Liver (tissue), 9 donors: ENCODE data around the gene ARHGEF25. TPM values are rescaled to one million over a fixed set of nuclear protein-coding genes. Genes with fewer than 3 reads are reported as not detected.

ENCODE experiments used
- DNase-seq: peaks from one replicate; pipeline ENCODE4 v3.0.0-alpha.2; 2017; ENCODE audit warnings: low spot score
- H3K27ac ChIP-seq, 2 donors: one replicate each; pipeline ENCODE4 v1.7.0; 2013; ENCODE audit warnings: inconsistent platforms in 2 of 2, low read length in 2 of 2, control low read depth in 1 of 2, low read depth in 1 of 2, mild to moderate bottlenecking in 1 of 2
- H3K27me3 ChIP-seq, 4 donors: one replicate each; pipeline versions ENCODE4 v1.6.1 to v1.7.0; 2013; ENCODE audit warnings: low read length in 3 of 4, inconsistent platforms in 1 of 4, mild to moderate bottlenecking in 1 of 4, moderate library complexity in 1 of 4; ENCODE audit not compliant: control insufficient read depth in 4 of 4, insufficient read depth in 4 of 4
- H3K36me3 ChIP-seq, 4 donors: one replicate each; pipeline versions ENCODE4 v1.6.1 to v1.7.0; 2013; ENCODE audit warnings: low read length in 3 of 4, mild to moderate bottlenecking in 3 of 4, low read depth in 1 of 4, moderate library complexity in 1 of 4; ENCODE audit not compliant: control insufficient read depth in 4 of 4, insufficient read depth in 3 of 4
- H3K4me1 ChIP-seq, 4 donors: one replicate each; pipeline versions ENCODE4 v1.6.1 to v1.7.0; 2013; ENCODE audit warnings: low read length in 3 of 4, mild to moderate bottlenecking in 3 of 4, moderate library complexity in 1 of 4; ENCODE audit not compliant: control insufficient read depth in 4 of 4, insufficient read depth in 4 of 4
- H3K4me3 ChIP-seq, 3 donors: one replicate each; pipeline versions ENCODE4 v1.6.1 to v1.7.0; 2013; ENCODE audit warnings: low read length in 3 of 3, control low read depth in 1 of 3, low read depth in 1 of 3, mild to moderate bottlenecking in 1 of 3
- H3K9ac ChIP-seq, 2 donors: one replicate each; pipeline ENCODE4 v1.7.0; 2013; ENCODE audit warnings: low read length in 2 of 2, mild to moderate bottlenecking in 2 of 2, moderate library complexity in 2 of 2, control low read depth in 1 of 2, low read depth in 1 of 2
- H3K9me3 ChIP-seq, 4 donors: one replicate each; pipeline versions ENCODE4 v1.6.1 to v1.7.0; 2013; ENCODE audit warnings: low read length in 3 of 4; ENCODE audit not compliant: control insufficient read depth in 4 of 4
- ATF3 ChIP-seq: IDR thresholded peaks from 2 replicates; pipeline ENCODE4 v1.6.1; 2016; ENCODE audit warnings: antibody characterized with exemption
- EGR1 ChIP-seq, 2 donors: IDR thresholded peaks; 2 replicates each; pipeline ENCODE4 v1.6.1; 2016 to 2018; ENCODE audit warnings: antibody characterized with exemption in 2 of 2, low read depth in 2 of 2
- FOXA1 ChIP-seq: IDR thresholded peaks from 2 replicates; pipeline ENCODE4 v1.6.1; 2016; ENCODE audit warnings: antibody characterized with exemption
- FOXA2 ChIP-seq: IDR thresholded peaks from 2 replicates; pipeline ENCODE4 v1.6.1; 2016; ENCODE audit warnings: antibody characterized with exemption
- GABPA ChIP-seq, 2 donors: IDR thresholded peaks in 1 of 2; conservative IDR thresholded peaks in 1 of 2; 2 replicates each; pipeline ENCODE4 v1.6.1; 2016; ENCODE audit warnings: antibody characterized with exemption in 2 of 2, mild to moderate bottlenecking in 1 of 2, moderate library complexity in 1 of 2
- HNF4A ChIP-seq, 2 donors: conservative IDR thresholded peaks; 2 replicates each; pipeline ENCODE4 v1.6.1; 2016; ENCODE audit warnings: antibody characterized with exemption in 2 of 2, mild to moderate bottlenecking in 2 of 2
- HNF4G ChIP-seq: IDR thresholded peaks from 2 replicates; pipeline ENCODE4 v1.6.1; 2016; ENCODE audit warnings: antibody characterized with exemption
- JUND ChIP-seq, 2 donors: IDR thresholded peaks; 2 replicates each; pipeline ENCODE4 v1.6.1; 2016; ENCODE audit warnings: antibody characterized with exemption in 2 of 2
- NR2F2 ChIP-seq: IDR thresholded peaks from 2 replicates; pipeline ENCODE4 v1.6.1; 2016; ENCODE audit warnings: antibody characterized with exemption
- RAD21 ChIP-seq, 2 donors: IDR thresholded peaks; 2 replicates each; pipeline ENCODE4 v1.6.1; 2016; ENCODE audit warnings: antibody characterized with exemption in 2 of 2, mild to moderate bottlenecking in 2 of 2
- RXRA ChIP-seq, 2 donors: IDR thresholded peaks; 2 replicates each; pipeline ENCODE4 v1.6.1; 2017 to 2018; ENCODE audit warnings: antibody characterized with exemption in 2 of 2, mild to moderate bottlenecking in 1 of 2
- SP1 ChIP-seq: IDR thresholded peaks from 2 replicates; pipeline ENCODE4 v1.6.1; 2018; ENCODE audit warnings: antibody characterized with exemption, mild to moderate bottlenecking
- TAF1 ChIP-seq: conservative IDR thresholded peaks from 2 replicates; pipeline ENCODE4 v1.6.1; 2016; ENCODE audit warnings: antibody characterized with exemption, mild to moderate bottlenecking
- YY1 ChIP-seq: IDR thresholded peaks from 2 replicates; pipeline ENCODE4 v1.6.1; 2016; ENCODE audit warnings: antibody characterized with exemption, mild to moderate bottlenecking
- WGBS: extraction: QIAGEN DNeasy Blood & Tissue Kit; methylation state at CpG from one replicate; pipeline ENCODE4 v1.1.7; 2013; 5-methylcytosine and 5-hydroxymethylcytosine counted together
- polyA plus RNA-seq, 2 donors: library from polyadenylated mRNA; stranded (reverse) in 1 of 2; unstranded in 1 of 2; fragments of 200-250 nt in 1 of 2; fragments of >200 nt in 1 of 2; fragmentation: Nextera tagmentation in 1 of 2; extraction: Ambion mirVana in 1 of 2; gene quantifications; one replicate each; pipeline versions ENCODE4 v1.2.1 to v1.2.3, GENCODE V29; 2013 to 2015
- total RNA-seq, 2 donors: library from RNA; depleted of rRNA; stranded (reverse); fragments of >200 nt; gene quantifications; one replicate each; pipeline ENCODE4 v1.2.3, GENCODE V29; 2014
- TF ChIP-seq, protein P1 (sequence below): IDR thresholded peaks from 2 replicates; pipeline ENCODE4 v1.6.1; 2016; ENCODE audit warnings: antibody characterized with exemption, mild to moderate bottlenecking
- TF ChIP-seq, protein P2 (sequence below): IDR thresholded peaks from 2 replicates; pipeline ENCODE4 v1.6.1; 2016; ENCODE audit warnings: antibody characterized with exemption
- TF ChIP-seq, protein P3 (sequence below): fragments of 150-350 bp; IDR thresholded peaks from 2 replicates; pipeline ENCODE4 v1.5.1; 2017; ENCODE audit warnings: improper control_type of control experiment, low read depth, low read length; ENCODE audit not compliant: missing input control
- TF ChIP-seq, protein P4 (sequence below): IDR thresholded peaks from 2 replicates; pipeline ENCODE4 v1.6.1; 2016; ENCODE audit warnings: antibody characterized with exemption
- donor health status: healthy.
- donor health status: healthy.
- donor health status: healthy.
- donor health status: healthy.
- donor health status: healthy.

ARHGEF25 gene
- total and polyA plus RNA-seq, 4 donors, result 0.57 to 2.3 (median 1.9) TPM

- no peak overlapping the region for H3K4me3 ChIP-seq
- no peaks in the 10 kb centered on the region for H3K27me3 ChIP-seq
- no peaks in the 10 kb centered on the region for H3K9me3 ChIP-seq
- WGBS, result 90% methylated on average over 8 of the region's 8 CpGs
- no peak for DNase-seq
- TF ChIP-seq, protein P1, sequence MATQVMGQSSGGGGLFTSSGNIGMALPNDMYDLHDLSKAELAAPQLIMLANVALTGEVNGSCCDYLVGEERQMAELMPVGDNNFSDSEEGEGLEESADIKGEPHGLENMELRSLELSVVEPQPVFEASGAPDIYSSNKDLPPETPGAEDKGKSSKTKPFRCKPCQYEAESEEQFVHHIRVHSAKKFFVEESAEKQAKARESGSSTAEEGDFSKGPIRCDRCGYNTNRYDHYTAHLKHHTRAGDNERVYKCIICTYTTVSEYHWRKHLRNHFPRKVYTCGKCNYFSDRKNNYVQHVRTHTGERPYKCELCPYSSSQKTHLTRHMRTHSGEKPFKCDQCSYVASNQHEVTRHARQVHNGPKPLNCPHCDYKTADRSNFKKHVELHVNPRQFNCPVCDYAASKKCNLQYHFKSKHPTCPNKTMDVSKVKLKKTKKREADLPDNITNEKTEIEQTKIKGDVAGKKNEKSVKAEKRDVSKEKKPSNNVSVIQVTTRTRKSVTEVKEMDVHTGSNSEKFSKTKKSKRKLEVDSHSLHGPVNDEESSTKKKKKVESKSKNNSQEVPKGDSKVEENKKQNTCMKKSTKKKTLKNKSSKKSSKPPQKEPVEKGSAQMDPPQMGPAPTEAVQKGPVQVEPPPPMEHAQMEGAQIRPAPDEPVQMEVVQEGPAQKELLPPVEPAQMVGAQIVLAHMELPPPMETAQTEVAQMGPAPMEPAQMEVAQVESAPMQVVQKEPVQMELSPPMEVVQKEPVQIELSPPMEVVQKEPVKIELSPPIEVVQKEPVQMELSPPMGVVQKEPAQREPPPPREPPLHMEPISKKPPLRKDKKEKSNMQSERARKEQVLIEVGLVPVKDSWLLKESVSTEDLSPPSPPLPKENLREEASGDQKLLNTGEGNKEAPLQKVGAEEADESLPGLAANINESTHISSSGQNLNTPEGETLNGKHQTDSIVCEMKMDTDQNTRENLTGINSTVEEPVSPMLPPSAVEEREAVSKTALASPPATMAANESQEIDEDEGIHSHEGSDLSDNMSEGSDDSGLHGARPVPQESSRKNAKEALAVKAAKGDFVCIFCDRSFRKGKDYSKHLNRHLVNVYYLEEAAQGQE, result no peak
- TF ChIP-seq, protein P2, sequence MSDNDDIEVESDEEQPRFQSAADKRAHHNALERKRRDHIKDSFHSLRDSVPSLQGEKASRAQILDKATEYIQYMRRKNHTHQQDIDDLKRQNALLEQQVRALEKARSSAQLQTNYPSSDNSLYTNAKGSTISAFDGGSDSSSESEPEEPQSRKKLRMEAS, result no peak
- TF ChIP-seq SP1 (no peak), GABPA (IDR thresholded peaks at IDR 0.05 in 1 of 2, conservative IDR thresholded peaks at IDR 0.05 in 1 of 2) (no peak), YY1 (no peak), RXRA (IDR thresholded peaks at IDR 0.05) (no peak), NR2F2 (no peak), JUND (IDR thresholded peaks at IDR 0.05) (no peak), HNF4G (no peak), FOXA1 (no peak), ATF3 (no peak), EGR1 (IDR thresholded peaks at IDR 0.05; ENCODE audit: low read depth in 2 of 2) (no peak), RAD21 (IDR thresholded peaks at IDR 0.05) (no peak), FOXA2 (no peak), HNF4A (conservative IDR thresholded peaks at IDR 0.05) (no peak), TAF1 (no peak)
- TF ChIP-seq, protein P3, sequence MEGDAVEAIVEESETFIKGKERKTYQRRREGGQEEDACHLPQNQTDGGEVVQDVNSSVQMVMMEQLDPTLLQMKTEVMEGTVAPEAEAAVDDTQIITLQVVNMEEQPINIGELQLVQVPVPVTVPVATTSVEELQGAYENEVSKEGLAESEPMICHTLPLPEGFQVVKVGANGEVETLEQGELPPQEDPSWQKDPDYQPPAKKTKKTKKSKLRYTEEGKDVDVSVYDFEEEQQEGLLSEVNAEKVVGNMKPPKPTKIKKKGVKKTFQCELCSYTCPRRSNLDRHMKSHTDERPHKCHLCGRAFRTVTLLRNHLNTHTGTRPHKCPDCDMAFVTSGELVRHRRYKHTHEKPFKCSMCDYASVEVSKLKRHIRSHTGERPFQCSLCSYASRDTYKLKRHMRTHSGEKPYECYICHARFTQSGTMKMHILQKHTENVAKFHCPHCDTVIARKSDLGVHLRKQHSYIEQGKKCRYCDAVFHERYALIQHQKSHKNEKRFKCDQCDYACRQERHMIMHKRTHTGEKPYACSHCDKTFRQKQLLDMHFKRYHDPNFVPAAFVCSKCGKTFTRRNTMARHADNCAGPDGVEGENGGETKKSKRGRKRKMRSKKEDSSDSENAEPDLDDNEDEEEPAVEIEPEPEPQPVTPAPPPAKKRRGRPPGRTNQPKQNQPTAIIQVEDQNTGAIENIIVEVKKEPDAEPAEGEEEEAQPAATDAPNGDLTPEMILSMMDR, result no peak
- H3K4me1 ChIP-seq, result peaks cover 0 to 2% (median 0%) of the 10 kb centered on the region in 4 donors
- no peak overlapping the region for H3K27ac ChIP-seq
- H3K9ac ChIP-seq, result no peak overlapping the region
- H3K36me3 ChIP-seq, result no peaks in the 10 kb centered on the region
Observed at GRCh38 chr12:57579677-57580465, 31.4 kb upstream of the ARHGEF25 start.

GRCh38 chr12:57580466-57580795, 30.8 kb upstream of the ARHGEF25 start:
- no peaks in the 10 kb centered on the region for H3K36me3 ChIP-seq
- TF ChIP-seq YY1 (no peak), RXRA (IDR thresholded peaks at IDR 0.05) (no peak), HNF4A (conservative IDR thresholded peaks at IDR 0.05) (no peak), RAD21 (IDR thresholded peaks at IDR 0.05) (no peak), JUND (IDR thresholded peaks at IDR 0.05) (no peak), TAF1 (no peak), EGR1 (IDR thresholded peaks at IDR 0.05; ENCODE audit: low read depth in 2 of 2) (no peak), NR2F2 (no peak), HNF4G (no peak), SP1 (no peak), FOXA1 (no peak), FOXA2 (no peak)
- TF ChIP-seq, protein P4, sequence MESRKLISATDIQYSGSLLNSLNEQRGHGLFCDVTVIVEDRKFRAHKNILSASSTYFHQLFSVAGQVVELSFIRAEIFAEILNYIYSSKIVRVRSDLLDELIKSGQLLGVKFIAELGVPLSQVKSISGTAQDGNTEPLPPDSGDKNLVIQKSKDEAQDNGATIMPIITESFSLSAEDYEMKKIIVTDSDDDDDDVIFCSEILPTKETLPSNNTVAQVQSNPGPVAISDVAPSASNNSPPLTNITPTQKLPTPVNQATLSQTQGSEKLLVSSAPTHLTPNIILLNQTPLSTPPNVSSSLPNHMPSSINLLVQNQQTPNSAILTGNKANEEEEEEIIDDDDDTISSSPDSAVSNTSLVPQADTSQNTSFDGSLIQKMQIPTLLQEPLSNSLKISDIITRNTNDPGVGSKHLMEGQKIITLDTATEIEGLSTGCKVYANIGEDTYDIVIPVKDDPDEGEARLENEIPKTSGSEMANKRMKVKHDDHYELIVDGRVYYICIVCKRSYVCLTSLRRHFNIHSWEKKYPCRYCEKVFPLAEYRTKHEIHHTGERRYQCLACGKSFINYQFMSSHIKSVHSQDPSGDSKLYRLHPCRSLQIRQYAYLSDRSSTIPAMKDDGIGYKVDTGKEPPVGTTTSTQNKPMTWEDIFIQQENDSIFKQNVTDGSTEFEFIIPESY, result no peak
- TF ChIP-seq, protein P2, result no peak
- no peaks in the 10 kb centered on the region for H3K9me3 ChIP-seq
- H3K9ac ChIP-seq, result no peak overlapping the region
- H3K27me3 ChIP-seq, result no peaks in the 10 kb centered on the region
- peaks cover 0 to 2% (median 0%) of the 10 kb centered on the region in 4 donors for H3K4me1 ChIP-seq
- no peak overlapping the region for H3K4me3 ChIP-seq
- H3K27ac ChIP-seq, result no peak overlapping the region
- whole genome bisulfite sequencing, result 90% methylated on average over 4 of the region's 4 CpGs
- DNase-seq, result no peak
